ENCODE measurements around the gene CARS1. TPM values are rescaled to one million over a fixed set of nuclear protein-coding genes. Genes with fewer than 3 reads are reported as not detected.

The CARS1 gene
- total and polyA plus RNA-seq, 2 of the 8 experiments (the other 6 are each of a cell fraction or from before 2014, with no cell fraction given) = 44.1 to 100 TPM

GRCh38 chr11:3077189-3077836 is 20.1 kb upstream of the CARS1 start:
- H2BK5ac ChIP-seq (ENCODE audit: low read depth, low read length) = no peak overlapping the region
- ChIA-PET CTCF (ENCODE audit: partially characterized antibody) (interaction anchor here (0.6 to 6.3 kb wide), 5 partner anchors 13 to 136 kb away, joined by 3 to 50 read pairs (median 4); no protein-coding TSS in a partner anchor), POLR2A (ENCODE audit: partially characterized antibody) (interaction anchor here (2.1 kb wide), 1 partner anchor 20 kb away, joined by 6 read pairs; the partner anchor contains the start of gene CARS1)
- no peaks in the 10 kb centered on the region for H3K79me2 ChIP-seq (ENCODE audit: control insufficient read depth in 1 of 2, insufficient read depth in 2 of 2, low read length in 2 of 2)
- no peak overlapping the region for H4K5ac ChIP-seq (ENCODE audit: insufficient read length, low read depth, low read length)
- H2BK12ac ChIP-seq (ENCODE audit: low read depth, low read length) = no peak overlapping the region
- no peaks in the 10 kb centered on the region for H3K23me2 ChIP-seq (ENCODE audit: low read depth, low read length)
- no peak overlapping the region for H3K14ac ChIP-seq (ENCODE audit: insufficient read length)
- TF ChIP-seq RFX5 (IDR thresholded peaks at IDR 0.05; ENCODE audit: borderline replicate concordance, low read depth, low read length) (no peak), SP1 (IDR thresholded peaks at IDR 0.05; ENCODE audit: low read depth, low read length) (no peak), BACH1 (IDR thresholded peaks at IDR 0.05; ENCODE audit: low read length) (no peak), POU5F1 (IDR thresholded peaks at IDR 0.05; ENCODE audit: low read depth, low read length) (no peak), CTCF (IDR thresholded peaks at IDR 0.05; ENCODE audit: control extremely low read depth in 1 of 3, insufficient read depth in 1 of 3, low read depth in 1 of 3, low read length in 3 of 3) (no peak), CBX5 (IDR thresholded peaks at IDR 0.05; ENCODE audit: low read depth, low read length) (no peak), ASH2L (IDR thresholded peaks at IDR 0.05; ENCODE audit: low read length) (no peak), TBP (IDR thresholded peaks at IDR 0.05; ENCODE audit: low read depth, low read length) (no peak)
- FAIRE-seq = no peak
- H3K9ac ChIP-seq (replicated peaks in 1 of 4; ENCODE audit: extremely low read depth in 1 of 4, low read depth in 3 of 4, low read length in 3 of 4) = no peak overlapping the region
- H4K91ac ChIP-seq (replicated peaks; ENCODE audit: insufficient read length, low read length) = no peak overlapping the region
- no peak overlapping the region for H2BK20ac ChIP-seq (ENCODE audit: low read length)
- no peak for DNase-seq (ENCODE audit: low read depth in 1 of 2, low spot score in 2 of 2)
- no peaks in the 10 kb centered on the region for H3K79me1 ChIP-seq (ENCODE audit: low read depth, low read length)
- H3K27me3 ChIP-seq (replicated peaks in 1 of 4; ENCODE audit: control insufficient read depth in 3 of 4, extremely low read depth in 1 of 4, insufficient read depth in 3 of 4, low read length in 3 of 4) = no peaks in the 10 kb centered on the region
- H3K9me3 ChIP-seq (ENCODE audit: insufficient read depth in 2 of 2, low read depth in 1 of 2, low read length in 1 of 2) = no peaks in the 10 kb centered on the region
- H3K27ac ChIP-seq (ENCODE audit: low read depth, low read length) = no peak overlapping the region
- no peaks in the 10 kb centered on the region for H3K36me3 ChIP-seq (ENCODE audit: control insufficient read depth in 2 of 4, insufficient read depth in 4 of 4, low read length in 3 of 4)
- H2AFZ ChIP-seq (ENCODE audit: low read length) = no peak overlapping the region
- no peak overlapping the region for H2BK15ac ChIP-seq (ENCODE audit: low read length)
- no peak overlapping the region for H2BK120ac ChIP-seq (replicated peaks; ENCODE audit: low read depth, low read length)
- H3K23ac ChIP-seq (ENCODE audit: insufficient read length) = no peak overlapping the region
- no peak overlapping the region for H2AK5ac ChIP-seq (ENCODE audit: low read depth, low read length)
- H3K4me2 ChIP-seq (ENCODE audit: insufficient read depth in 1 of 2, low read depth in 2 of 2, low read length in 2 of 2) = no peak overlapping the region
- H3K4me3 ChIP-seq (ENCODE audit: extremely low read depth in 1 of 4, insufficient read depth in 2 of 4, low read depth in 3 of 4, low read length in 4 of 4) = no peak overlapping the region
- no peaks in the 10 kb centered on the region for H4K20me1 ChIP-seq (replicated peaks in 1 of 2; ENCODE audit: control insufficient read depth in 1 of 2, insufficient read depth in 2 of 2, low read length in 2 of 2)
- H4K8ac ChIP-seq (ENCODE audit: extremely low read depth, insufficient read depth, low read length) = no peak overlapping the region
- H3K18ac ChIP-seq (ENCODE audit: extremely low read depth, low read length) = no peak overlapping the region
- no peak overlapping the region for H3K4ac ChIP-seq (replicated peaks; ENCODE audit: insufficient read length, low read depth, low read length)
- H3K4me1 ChIP-seq (replicated peaks in 1 of 4; ENCODE audit: control insufficient read depth in 3 of 4, insufficient read depth in 4 of 4, low read length in 3 of 4) = no peaks in the 10 kb centered on the region
- 93% methylated on average over 11 of the region's 11 CpGs; no CpG with 5 or more reads in 1 of the 2 experiments for WGBS, 2 experiments (ENCODE audit: extremely low coverage in 1 of 2, insufficient coverage in 1 of 2, insufficient read length in 1 of 2, insufficient replicate concordance in 2 of 2, low coverage in 1 of 2, low lambda C conversion rate in 2 of 2, missing lambda C conversion rate in 1 of 2)
- H3K56ac ChIP-seq (replicated peaks; ENCODE audit: insufficient read length, low read depth, low read length) = no peak overlapping the region
